ENCODE results near the gene PALM. TPM values are rescaled to one million over a fixed set of nuclear protein-coding genes. Genes with fewer than 3 reads are reported as not detected.

Gene PALM
- total and polyA plus RNA-seq, 7 experiments from 2014 or later: 1.0 TPM; not detected in 6

DNA sequence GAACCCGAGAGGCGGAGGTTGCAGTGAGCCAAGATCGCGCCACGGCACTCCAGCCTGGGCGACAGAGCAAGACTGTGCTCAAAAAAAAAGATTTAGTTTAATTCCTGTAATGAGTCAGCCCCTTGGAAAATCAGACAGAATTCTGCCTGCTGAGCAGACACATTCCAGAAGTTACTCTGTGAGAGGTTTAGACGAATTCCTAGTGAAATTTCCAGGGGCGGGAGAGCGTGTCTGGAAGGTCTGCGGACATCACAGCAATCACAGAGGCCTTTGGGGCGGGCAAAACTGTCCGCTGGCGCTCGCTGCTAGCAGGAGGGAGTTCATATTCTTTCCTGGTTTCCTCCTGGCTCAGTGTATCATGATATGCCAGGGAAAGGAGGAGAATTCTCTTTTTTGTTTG is 59.7 kb downstream of the PALM start:
- H3K27ac ChIP-seq (ENCODE audit: low read depth, low read length): no peak overlapping the region
- no peaks in the 10 kb centered on the region for H3K27me3 ChIP-seq (ENCODE audit: control insufficient read depth in 2 of 2, insufficient read depth in 2 of 2, low read length in 2 of 2)
- H3K36me3 ChIP-seq (ENCODE audit: control insufficient read depth in 2 of 3, insufficient read depth in 3 of 3, low read length in 3 of 3): no peaks in the 10 kb centered on the region
- Mint-ChIP-seq H3K27ac (no peak overlapping the region), H3K4me1 (peaks cover 0 to 4% (median 0%) of the 10 kb centered on the region in 7 donors), H3K4me3 (no peak overlapping the region), H3K27me3 (peaks cover 0 to 8% (median 4%) of the 10 kb centered on the region in 5 donors), H3K36me3 (no peaks in the 10 kb centered on the region), H3K9me3 (no peaks in the 10 kb centered on the region)
- DNase-seq (no peak), ATAC-seq (no peak)
- H3K4me1 ChIP-seq (ENCODE audit: control insufficient read depth in 2 of 2, insufficient read depth in 2 of 2, low read length in 2 of 2): no peaks in the 10 kb centered on the region
- POLR2A ChIA-PET: no interaction called here
- intact Hi-C loops (cut with micrococcal nuclease): no loop called here
- H3K9me3 ChIP-seq (ENCODE audit: control insufficient read depth in 2 of 3, low read length in 3 of 3): no peaks in the 10 kb centered on the region
- CTCF ChIA-PET: interaction anchor here (1.6 to 2.4 kb wide), 3 partner anchors 155 to 216 kb away, joined by 3 to 11 read pairs (median 7); partner anchors contain the start of gene WDR18
- H3K4me3 ChIP-seq (ENCODE audit: low read length): no peak overlapping the region

DNA sequence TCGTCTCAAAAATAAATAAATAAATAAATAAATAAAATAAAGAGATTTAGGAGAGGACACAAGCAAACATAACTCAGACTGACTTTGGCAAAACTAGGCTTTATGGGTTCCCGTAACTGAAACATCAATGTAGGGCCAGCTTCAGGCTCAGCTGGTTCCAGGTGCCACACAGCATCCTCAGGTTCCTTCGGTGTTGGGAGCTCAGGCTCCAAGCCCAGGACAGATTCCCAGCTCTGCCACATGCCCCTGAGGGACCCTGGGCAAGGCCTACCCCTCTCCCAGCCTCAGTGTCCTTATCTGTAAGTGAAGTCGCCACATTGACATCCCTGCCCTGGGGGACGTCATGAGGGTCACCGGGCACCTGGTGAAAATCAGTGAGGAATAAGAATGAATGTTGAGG is 60.9 kb downstream of the PALM start:
- no peak for DNase-seq
- H3K4me1 Mint-ChIP-seq: peaks cover 0 to 4% (median 0%) of the 10 kb centered on the region in 7 donors
- ATAC-seq: no peak
- POLR2A ChIA-PET: no interaction called here
- Histone ChIP-seq H3K4me3 (ENCODE audit: low read length) (no peak overlapping the region), H3K27ac (ENCODE audit: low read depth, low read length) (no peak overlapping the region), H3K27me3 (ENCODE audit: control insufficient read depth in 2 of 2, insufficient read depth in 2 of 2, low read length in 2 of 2) (no peaks in the 10 kb centered on the region), H3K9me3 (ENCODE audit: control insufficient read depth in 2 of 3, low read length in 3 of 3) (no peaks in the 10 kb centered on the region), H3K36me3 (ENCODE audit: control insufficient read depth in 2 of 3, insufficient read depth in 3 of 3, low read length in 3 of 3) (no peaks in the 10 kb centered on the region), H3K4me1 (ENCODE audit: control insufficient read depth in 2 of 2, insufficient read depth in 2 of 2, low read length in 2 of 2) (no peaks in the 10 kb centered on the region)
- no peaks in the 10 kb centered on the region for H3K9me3 Mint-ChIP-seq
- no peaks in the 10 kb centered on the region for H3K36me3 Mint-ChIP-seq
- H3K27ac Mint-ChIP-seq: no peak overlapping the region
- H3K4me3 Mint-ChIP-seq: no peak overlapping the region
- intact Hi-C loops (cut with micrococcal nuclease): loop anchor here (1.0 to 10.0 kb wide), 8 partner anchors 27 to 228 kb away; partner anchors contain the start of genes PTBP1 (in 1 of the 2) and WDR18 (in 1 of the 2)
- CTCF ChIA-PET: interaction anchor here (0.5 to 2.4 kb wide), 7 partner anchors 10 to 214 kb away, joined by 3 to 13 read pairs (median 9); partner anchors contain the start of gene WDR18
- H3K27me3 Mint-ChIP-seq: peaks cover 0 to 8% (median 4%) of the 10 kb centered on the region in 5 donors

DNA sequence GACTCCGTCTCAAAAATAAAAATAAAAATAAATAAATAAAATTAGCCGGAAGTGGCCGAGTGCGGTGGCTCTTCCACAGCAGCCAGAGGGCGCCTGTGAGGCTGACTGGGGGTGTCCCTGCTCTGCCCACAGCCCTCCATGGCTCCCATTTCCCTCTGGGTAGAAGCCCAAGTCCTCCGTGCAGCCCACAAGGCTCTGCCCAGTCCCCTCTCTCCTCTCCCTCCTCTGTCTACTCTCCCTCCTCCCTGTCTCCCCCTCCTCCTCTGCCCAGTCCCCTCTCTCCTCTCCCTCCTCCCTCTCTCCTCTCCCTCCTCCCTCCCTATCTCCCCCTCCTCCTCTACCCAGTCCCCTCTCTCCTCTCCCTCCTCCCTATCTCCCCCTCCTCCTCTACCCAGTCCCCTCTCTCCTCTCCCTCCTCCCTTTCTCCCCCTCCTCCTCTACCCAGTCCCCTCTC is 62.6 kb downstream of the PALM start:
- H3K4me1 Mint-ChIP-seq: peaks cover 0 to 4% (median 0%) of the 10 kb centered on the region in 7 donors
- no peaks in the 10 kb centered on the region for H3K9me3 Mint-ChIP-seq
- H3K4me1 ChIP-seq (ENCODE audit: control insufficient read depth in 2 of 2, insufficient read depth in 2 of 2, low read length in 2 of 2): no peaks in the 10 kb centered on the region
- peaks cover 0 to 8% (median 4%) of the 10 kb centered on the region in 5 donors for H3K27me3 Mint-ChIP-seq
- no peaks in the 10 kb centered on the region for H3K36me3 ChIP-seq (ENCODE audit: control insufficient read depth in 2 of 3, insufficient read depth in 3 of 3, low read length in 3 of 3)
- POLR2A ChIA-PET: interaction anchor here (1.0 kb wide), 1 partner anchor 162 kb away, joined by 3 read pairs; no protein-coding TSS in a partner anchor
- H3K27ac Mint-ChIP-seq: no peak overlapping the region
- H3K4me3 Mint-ChIP-seq: no peak overlapping the region
- DNase-seq: no peak
- H3K27me3 ChIP-seq (ENCODE audit: control insufficient read depth in 2 of 2, insufficient read depth in 2 of 2, low read length in 2 of 2): no peaks in the 10 kb centered on the region
- no peak overlapping the region for H3K27ac ChIP-seq (ENCODE audit: low read depth, low read length)
- no peak overlapping the region for H3K4me3 ChIP-seq (ENCODE audit: low read length)
- H3K9me3 ChIP-seq (ENCODE audit: control insufficient read depth in 2 of 3, low read length in 3 of 3): no peaks in the 10 kb centered on the region
- intact Hi-C loops (cut with micrococcal nuclease): loop anchor here (2.0 to 10.0 kb wide), 4 partner anchors 25 to 226 kb away; partner anchors contain the start of genes PTBP1 (in 1 of the 2) and WDR18 (in 1 of the 2)
- ATAC-seq: peak; percentile 67
- no peaks in the 10 kb centered on the region for H3K36me3 Mint-ChIP-seq
- CTCF ChIA-PET: no interaction called here

DNA sequence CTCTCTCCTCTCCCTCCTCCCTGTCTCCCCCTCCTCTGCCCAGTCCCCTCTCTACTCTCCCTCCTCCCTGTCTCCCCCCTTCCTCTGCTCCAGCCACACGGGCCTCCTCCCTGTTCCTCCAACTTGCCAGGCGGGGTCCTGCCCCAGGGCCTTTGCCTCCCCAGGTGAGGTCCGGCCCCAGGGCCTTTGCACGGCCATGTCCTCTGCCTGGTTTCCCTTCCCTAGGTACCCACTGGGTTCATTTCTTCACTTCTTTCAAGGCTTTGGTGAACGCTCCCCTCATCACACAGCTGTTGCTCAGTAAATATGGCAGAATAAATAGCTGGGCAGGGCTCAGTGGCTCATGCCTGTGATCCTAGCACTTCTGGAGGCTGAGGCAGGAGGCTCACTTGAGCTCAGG is 63.3 kb downstream of the PALM start:
- no peaks in the 10 kb centered on the region for H3K4me1 ChIP-seq (ENCODE audit: control insufficient read depth in 2 of 2, insufficient read depth in 2 of 2, low read length in 2 of 2)
- Mint-ChIP-seq H3K27me3 (peaks cover 0 to 8% (median 3%) of the 10 kb centered on the region in 5 donors), H3K9me3 (no peaks in the 10 kb centered on the region), H3K36me3 (no peaks in the 10 kb centered on the region), H3K27ac (peak overlapping the region in 2 of 9 donors; percentile 24 to 54), H3K4me1 (peaks cover 0 to 4% (median 0%) of the 10 kb centered on the region in 7 donors), H3K4me3 (peak overlapping the region in 1 of 10 donors; percentile 33)
- DNase-seq (no peak), ATAC-seq (no peak)
- no peak overlapping the region for H3K27ac ChIP-seq (ENCODE audit: low read depth, low read length)
- CTCF ChIA-PET: no interaction called here
- no peak overlapping the region for H3K4me3 ChIP-seq (ENCODE audit: low read length)
- POLR2A ChIA-PET: interaction anchor here (0.6 kb wide), 1 partner anchor 265 kb away, joined by 3 read pairs; no protein-coding TSS in a partner anchor
- no peaks in the 10 kb centered on the region for H3K36me3 ChIP-seq (ENCODE audit: control insufficient read depth in 2 of 3, insufficient read depth in 3 of 3, low read length in 3 of 3)
- no peaks in the 10 kb centered on the region for H3K27me3 ChIP-seq (ENCODE audit: control insufficient read depth in 2 of 2, insufficient read depth in 2 of 2, low read length in 2 of 2)
- no peaks in the 10 kb centered on the region for H3K9me3 ChIP-seq (ENCODE audit: control insufficient read depth in 2 of 3, low read length in 3 of 3)
- intact Hi-C loops (cut with micrococcal nuclease): loop anchor here (5.0 to 10.0 kb wide), 2 partner anchors 213 to 225 kb away; partner anchors contain the start of gene WDR18 (in 1 of the 2)

DNA sequence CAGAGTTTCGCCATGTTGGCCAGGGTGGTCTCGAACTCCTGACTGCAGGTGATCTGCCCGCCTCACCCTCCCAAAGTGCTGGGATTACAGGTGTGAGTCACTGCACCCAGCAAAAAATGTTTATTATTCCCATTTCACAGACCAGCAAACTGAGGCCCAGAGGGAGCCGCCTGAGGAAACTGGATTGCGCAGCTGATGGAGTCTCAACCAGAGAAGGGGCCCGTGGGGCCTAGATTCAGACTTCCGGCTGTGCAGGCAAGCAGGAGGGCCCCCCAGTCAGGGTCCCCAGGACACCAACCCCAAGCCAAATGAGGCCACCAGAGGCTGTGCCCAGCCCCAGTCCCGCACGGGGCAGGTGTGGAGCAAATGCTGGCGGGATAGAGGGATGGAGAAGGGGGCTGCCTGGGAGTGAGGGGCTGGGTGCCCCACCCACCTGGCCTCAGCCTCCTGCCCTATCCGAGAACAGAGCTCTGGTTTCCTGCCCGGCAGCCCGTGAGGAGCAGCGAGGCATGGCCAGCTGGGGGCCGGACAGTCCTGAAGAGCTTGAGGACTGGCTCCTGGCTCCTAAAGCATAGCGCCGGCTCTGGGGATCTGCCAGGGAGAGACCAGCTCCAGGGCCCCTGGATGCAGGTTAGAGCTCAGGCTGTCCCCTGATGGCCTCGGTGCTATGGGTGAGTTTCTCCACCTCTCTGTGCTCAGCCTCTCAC is 64.1 kb downstream of the PALM start:
- Mint-ChIP-seq H3K9me3 (no peaks in the 10 kb centered on the region), H3K4me3 (no peak overlapping the region), H3K4me1 (peaks cover 0 to 4% (median 0%) of the 10 kb centered on the region in 7 donors), H3K36me3 (no peaks in the 10 kb centered on the region), H3K27ac (no peak overlapping the region), H3K27me3 (peaks cover 0 to 8% (median 0%) of the 10 kb centered on the region in 5 donors)
- Histone ChIP-seq H3K4me3 (ENCODE audit: low read length) (no peak overlapping the region), H3K27ac (ENCODE audit: low read depth, low read length) (no peak overlapping the region), H3K36me3 (ENCODE audit: control insufficient read depth in 2 of 3, insufficient read depth in 3 of 3, low read length in 3 of 3) (no peaks in the 10 kb centered on the region), H3K9me3 (ENCODE audit: control insufficient read depth in 2 of 3, low read length in 3 of 3) (no peaks in the 10 kb centered on the region), H3K4me1 (ENCODE audit: control insufficient read depth in 2 of 2, insufficient read depth in 2 of 2, low read length in 2 of 2) (no peaks in the 10 kb centered on the region), H3K27me3 (ENCODE audit: control insufficient read depth in 2 of 2, insufficient read depth in 2 of 2, low read length in 2 of 2) (no peaks in the 10 kb centered on the region)
- ATAC-seq: no peak
- ChIA-PET CTCF (interaction anchor here (1.0 kb wide), 1 partner anchor 91 kb away, joined by 3 read pairs; no protein-coding TSS in a partner anchor), POLR2A (interaction anchor here (0.6 kb wide), 1 partner anchor 265 kb away, joined by 3 read pairs; no protein-coding TSS in a partner anchor)
- intact Hi-C loops (cut with micrococcal nuclease): loop anchor here (5.0 to 10.0 kb wide), 2 partner anchors 212 to 224 kb away; partner anchors contain the start of gene WDR18 (in 1 of the 2)
- DNase-seq: no peak

DNA sequence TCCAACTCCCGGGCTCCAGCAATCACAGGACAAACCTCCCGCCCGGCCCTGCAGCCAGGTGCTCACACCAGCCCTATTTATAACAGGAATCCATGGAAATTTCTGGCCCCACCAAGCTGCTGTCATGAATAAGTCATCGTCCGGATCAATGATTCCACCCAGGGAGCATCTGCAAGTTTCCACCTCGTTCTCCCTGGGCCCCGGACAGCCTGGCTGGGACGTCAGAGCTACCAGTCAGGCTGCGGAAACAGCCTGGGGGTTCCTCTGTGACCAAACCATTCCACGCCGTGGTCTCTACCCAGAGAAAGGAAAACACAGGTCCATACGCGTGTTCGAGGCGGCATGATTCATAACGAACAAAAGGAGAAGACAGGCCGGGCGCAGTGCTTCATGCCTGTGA is 67.8 kb downstream of the PALM start:
- Mint-ChIP-seq H3K4me1 (no peaks in the 10 kb centered on the region), H3K4me3 (no peak overlapping the region), H3K36me3 (no peaks in the 10 kb centered on the region), H3K27me3 (peaks cover 0 to 5% (median 0%) of the 10 kb centered on the region in 5 donors), H3K27ac (no peak overlapping the region), H3K9me3 (peaks cover 0 to 2% (median 0%) of the 10 kb centered on the region in 11 donors)
- ChIA-PET POLR2A (no interaction called here), CTCF (no interaction called here)
- Histone ChIP-seq H3K27me3 (ENCODE audit: control insufficient read depth in 2 of 2, insufficient read depth in 2 of 2, low read length in 2 of 2) (no peaks in the 10 kb centered on the region), H3K4me3 (ENCODE audit: low read length) (no peak overlapping the region), H3K4me1 (ENCODE audit: control insufficient read depth in 2 of 2, insufficient read depth in 2 of 2, low read length in 2 of 2) (no peaks in the 10 kb centered on the region), H3K36me3 (ENCODE audit: control insufficient read depth in 2 of 3, insufficient read depth in 3 of 3, low read length in 3 of 3) (no peaks in the 10 kb centered on the region), H3K27ac (ENCODE audit: low read depth, low read length) (no peak overlapping the region), H3K9me3 (ENCODE audit: control insufficient read depth in 2 of 3, low read length in 3 of 3) (no peaks in the 10 kb centered on the region)
- intact Hi-C loops (cut with micrococcal nuclease): loop anchor here in 1 of 2 donors (10.0 kb wide), 1 partner anchor 208 kb away; the partner anchor contains the start of gene WDR18
- DNase-seq (no peak), ATAC-seq (no peak)

All from naive thymus-derived CD4-positive, alpha-beta T cell (primary cell).